GM19351 (cell line): ENCODE data around the gene DUS2.
"Not testable (repeated sequence)": the region's sequence is repeated elsewhere in the genome, so short reads cannot be mapped to it uniquely, and the experiment has no call there.

ENCODE experiments used
- ATAC-seq: cut with Tn5 transposase; IDR thresholded peaks from one replicate; pipeline ENCODE4 v1.9.1; 2021; ENCODE audit warnings: mild to moderate bottlenecking, moderate library complexity; ENCODE audit not compliant: unreplicated experiment

DUS2 gene

GRCh38 chr16:68022728-68023537, at the start of gene DUS2, which contains the start of gene DDX28:
DUS2 (plus strand) TSS chr16:68023284; CDS start chr16:68038024, 14,740 bp downstream.
DDX28 (minus strand) TSS chr16:68023232; CDS start chr16:68023202, 30 bp downstream.
- peak; percentile 79 for ATAC-seq

- ATAC-seq, result no peak
Observed at GRCh38 chr16:67975321-67976105, 47.6 kb upstream of the DUS2 start.

DNA sequence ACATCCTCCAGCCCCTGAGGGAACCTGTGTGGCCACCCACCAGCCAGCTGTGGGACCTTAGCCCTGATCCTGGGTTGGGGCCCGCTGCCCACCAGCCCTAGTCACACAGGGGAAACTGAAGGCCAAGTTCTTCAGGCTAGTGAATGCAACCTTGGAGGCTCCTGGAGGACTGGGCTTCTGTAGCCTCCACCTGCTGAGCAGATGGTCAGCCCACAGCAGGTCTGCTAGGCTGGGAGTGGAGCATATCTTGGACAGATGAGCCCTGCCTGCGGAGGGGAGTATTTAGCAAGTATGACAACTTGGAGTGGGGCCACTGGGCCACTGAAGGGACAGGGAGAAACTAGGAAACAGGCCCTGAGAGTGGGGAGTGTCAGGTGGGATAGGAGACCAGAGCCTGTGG, 46.9 kb upstream of the DUS2 start:
- no peak for ATAC-seq

DNA sequence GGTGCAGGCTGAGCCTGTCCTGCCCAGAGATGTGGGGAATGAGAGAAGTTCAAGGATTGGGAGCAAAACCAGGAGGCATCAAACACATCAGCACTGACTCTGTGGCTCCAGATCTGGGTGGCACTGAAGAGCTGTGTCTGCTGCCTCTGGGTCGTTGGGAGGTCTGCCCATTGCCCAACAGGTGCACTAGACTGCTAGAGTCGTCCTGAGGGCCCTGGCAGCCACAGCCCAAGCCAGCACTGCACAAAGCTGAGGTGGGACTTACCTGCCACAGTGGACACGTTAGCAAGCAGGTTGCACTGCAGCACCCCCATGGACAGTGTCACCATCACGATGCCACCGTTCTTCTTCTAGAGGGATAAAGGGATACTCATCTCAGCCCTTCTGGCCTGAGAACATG, 46.1 kb upstream of the DUS2 start:
- no peak for ATAC-seq

DNA sequence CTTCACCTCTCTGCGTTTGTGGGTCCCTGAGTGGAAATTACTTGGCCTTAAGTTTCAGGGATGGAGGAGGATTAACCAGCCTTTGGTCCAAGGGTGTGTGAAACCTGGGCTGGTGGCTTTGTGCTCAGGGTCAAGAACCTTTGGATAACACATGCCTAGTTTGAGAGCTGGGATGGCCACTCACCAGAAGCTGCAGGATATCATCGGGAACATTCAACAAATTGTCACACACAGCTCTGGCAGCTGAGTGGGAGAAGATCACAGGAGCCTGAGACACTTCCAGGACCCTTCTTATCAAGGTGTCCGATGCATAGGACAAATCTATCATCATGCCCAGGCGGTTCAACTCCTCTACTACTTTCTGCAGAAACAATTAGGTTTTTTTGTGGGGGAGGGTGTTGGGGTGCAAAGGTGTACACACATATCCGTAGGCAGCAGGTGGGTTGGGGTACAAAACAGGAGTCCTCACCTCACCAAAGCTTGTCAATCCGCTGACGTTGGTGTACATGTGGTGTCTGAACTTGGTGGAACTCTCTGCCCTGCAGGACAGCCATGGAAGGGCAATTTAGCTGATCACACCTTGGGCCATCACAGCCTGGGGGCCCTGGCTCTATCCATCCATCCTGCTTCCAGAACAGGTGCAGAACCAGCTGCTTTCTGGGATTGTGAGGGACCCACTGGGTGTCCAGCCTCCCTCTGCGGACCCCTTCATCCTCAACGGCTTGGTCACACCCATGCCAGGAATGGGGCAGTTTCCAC, 45.4 kb upstream of the DUS2 start:
- no peak for ATAC-seq

- ATAC-seq, result no peak
Observed at GRCh38 chr16:67979955-67980678, 43.0 kb upstream of the DUS2 start, which contains the start of gene DPEP3. DPEP3 (minus strand) TSS chr16:67980499; CDS start chr16:67980380, 119 bp downstream.

DNA sequence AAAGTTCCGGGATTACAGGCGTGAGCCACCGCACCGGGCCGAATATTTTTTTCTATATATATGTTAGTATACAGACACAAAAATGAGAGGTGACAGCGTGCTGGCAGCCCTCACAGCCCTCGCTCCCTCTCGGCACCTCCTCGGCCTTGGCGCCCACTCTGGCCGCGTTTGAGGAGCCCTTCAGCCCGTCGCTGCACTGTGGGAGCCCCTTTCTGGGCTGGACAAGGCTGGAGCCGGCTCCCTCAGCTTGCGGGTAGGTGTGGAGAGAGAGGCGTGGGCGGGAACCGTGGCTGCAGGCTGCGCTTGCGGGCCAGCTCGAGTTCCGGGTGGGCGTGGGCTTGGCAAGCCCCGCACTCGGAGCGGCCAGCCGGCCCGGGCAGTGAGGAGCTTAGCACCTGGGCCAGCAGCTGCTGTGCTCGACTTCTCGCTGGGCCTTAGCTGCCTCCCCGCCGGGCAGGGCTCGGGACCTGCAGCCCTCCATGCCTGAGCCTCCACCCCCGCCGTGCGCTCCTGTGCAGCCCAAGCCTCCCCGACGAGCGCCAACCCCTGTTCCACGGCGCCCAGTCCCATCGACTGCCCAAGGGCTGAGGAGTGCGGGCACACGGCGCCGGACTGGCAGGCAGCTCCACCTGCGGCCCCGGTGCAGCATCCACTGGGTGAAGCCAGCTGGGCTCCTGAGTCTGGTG, 40.9 kb upstream of the DUS2 start:
- no peak for ATAC-seq

DNA sequence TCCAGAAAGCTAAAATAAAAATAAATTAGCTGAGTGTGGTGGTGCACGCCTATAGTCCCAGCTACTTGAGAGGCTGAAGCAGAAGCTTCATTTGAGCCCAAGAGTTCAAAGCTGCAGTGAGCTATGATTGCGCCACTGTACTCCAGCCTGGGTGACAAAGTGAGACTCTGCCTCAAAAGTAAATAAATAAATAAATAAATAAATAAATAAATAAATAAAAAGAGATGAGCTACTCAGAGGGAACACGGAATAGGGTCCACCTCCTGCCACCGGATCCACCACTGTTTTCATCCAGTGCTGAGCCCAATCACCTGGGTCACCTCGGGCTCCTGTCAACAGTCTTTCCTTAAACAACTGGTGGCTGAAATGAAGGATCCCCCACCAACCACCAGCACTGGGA, 36.1 kb upstream of the DUS2 start:
- ATAC-seq, result no peak

DNA sequence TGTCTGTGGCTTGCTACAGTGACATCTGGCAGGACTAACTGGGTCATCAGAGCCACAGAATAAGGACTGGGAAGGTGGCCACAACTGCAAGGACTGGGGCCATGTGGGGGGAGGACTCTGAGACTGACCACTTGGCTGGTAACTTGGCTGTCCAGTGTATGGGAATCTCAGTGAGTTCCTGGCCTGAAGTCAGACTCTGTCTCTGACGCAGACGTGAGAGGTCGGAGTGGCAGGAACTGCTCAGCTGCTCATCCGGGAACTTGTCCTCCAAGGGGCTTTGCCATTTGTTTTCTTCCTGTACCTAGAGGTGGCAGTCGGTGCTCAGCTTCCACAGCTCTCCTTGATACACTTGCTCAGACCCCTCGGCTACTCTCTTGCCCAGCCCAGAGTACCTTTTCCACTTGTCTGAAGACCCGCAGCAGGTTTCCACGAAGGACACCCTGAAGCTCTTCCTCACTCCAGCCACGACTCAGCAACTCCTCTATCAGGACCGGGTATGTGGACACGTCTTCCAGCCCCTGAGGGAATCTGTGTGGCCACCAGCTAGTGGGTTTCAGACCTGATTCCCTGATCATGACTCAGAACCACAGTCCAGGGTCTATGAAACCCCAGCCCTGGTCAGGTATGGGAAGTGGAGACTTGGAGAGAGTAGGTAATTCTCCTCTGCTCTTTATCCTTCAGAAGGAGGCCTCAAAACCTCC, 35.5 kb upstream of the DUS2 start:
- no peak for ATAC-seq

GRCh38 chr16:67988675-67989074, 34.4 kb upstream of the DUS2 start:
- ATAC-seq, result no peak

- no peak for ATAC-seq
Observed at GRCh38 chr16:67989322-67990017, 33.6 kb upstream of the DUS2 start.

DNA sequence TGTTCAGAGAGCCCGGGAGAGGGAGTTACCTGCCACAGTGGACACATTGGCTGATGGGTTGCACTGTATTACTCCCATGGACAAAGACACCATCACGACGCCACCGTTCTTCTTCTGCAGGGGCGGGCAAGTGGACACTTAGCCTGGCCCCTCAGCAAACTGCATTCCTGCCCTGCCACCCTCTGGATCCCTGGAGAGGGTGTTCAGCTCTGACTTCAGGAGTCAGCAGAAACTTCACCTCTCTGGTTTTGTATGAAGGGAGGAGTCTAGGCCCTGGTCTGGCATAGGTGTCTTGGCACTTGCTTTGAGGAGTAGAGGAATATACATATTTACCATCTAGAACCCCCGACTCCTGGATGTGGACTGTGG, 33.1 kb upstream of the DUS2 start:
- no peak for ATAC-seq

GRCh38 chr16:67992661-67993206, 30.4 kb upstream of the DUS2 start:
- no peak for ATAC-seq

- ATAC-seq, result peak; percentile 70
Observed at GRCh38 chr16:67993207-67994039, 29.7 kb upstream of the DUS2 start.

GRCh38 chr16:67994040-67994408, 29.1 kb upstream of the DUS2 start:
- not testable (repeated sequence) for ATAC-seq

DNA sequence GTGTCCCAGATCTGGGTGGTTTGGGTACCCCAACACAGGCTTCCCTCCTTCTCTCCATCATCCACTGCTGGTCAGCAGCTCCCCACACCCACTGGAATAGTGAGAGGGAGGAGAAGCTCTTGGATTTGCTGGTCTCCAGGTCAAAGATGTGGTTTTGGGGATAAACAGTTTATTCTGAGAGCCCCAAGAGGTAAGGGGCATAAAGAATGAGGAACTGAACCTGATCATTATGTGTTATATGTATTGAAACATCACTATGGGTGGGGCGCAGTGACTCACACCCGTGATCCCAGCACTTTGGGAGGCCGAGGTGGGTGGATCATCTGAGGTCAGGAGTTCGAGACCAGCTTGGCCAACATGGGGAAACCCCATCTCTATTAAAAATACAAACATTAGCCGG, 27.7 kb upstream of the DUS2 start:
- no peak for ATAC-seq

- no peak for ATAC-seq
Observed at GRCh38 chr16:67996666-67997065, 26.4 kb upstream of the DUS2 start.
